NT2/D1 (cell line): ENCODE results near the gene ROBO1.

Source experiments
- SUZ12 ChIP-seq: IDR thresholded peaks from 2 replicates; pipeline ENCODE4 v1.6.1; 2011; ENCODE audit not compliant: insufficient read length, insufficient read depth; ENCODE audit errors: extremely low read depth
- YY1 ChIP-seq: IDR thresholded peaks from 2 replicates; pipeline ENCODE4 v1.6.1; 2011; ENCODE audit not compliant: insufficient read length, insufficient read depth
- ZNF274 ChIP-seq: IDR thresholded peaks from 2 replicates; pipeline ENCODE4 v1.6.1; 2011; ENCODE audit warnings: mild to moderate bottlenecking, low read depth, low read length

DNA sequence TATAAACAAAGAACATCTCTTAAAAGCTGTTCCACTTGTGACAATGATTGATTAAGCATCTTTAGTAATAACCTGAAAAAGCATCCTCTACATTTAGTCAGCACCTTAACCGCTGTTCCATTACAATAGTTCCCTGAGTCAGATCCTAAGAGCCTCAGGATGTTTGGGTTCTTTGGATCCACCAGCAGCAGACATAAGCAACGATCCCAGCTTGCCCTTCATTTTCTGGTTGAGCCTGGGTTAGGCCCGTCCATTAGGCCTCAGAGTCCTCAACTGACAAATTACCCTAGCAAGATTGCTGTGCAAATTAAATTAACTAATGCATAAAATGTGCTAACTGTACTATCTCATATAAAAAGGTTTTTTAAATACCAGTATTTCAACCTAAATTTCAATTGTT is 42.3 kb upstream of the ROBO1 start:
- TF ChIP-seq YY1 (no peak), ZNF274 (no peak), SUZ12 (no peak)
